ENCODE data around the gene LDLRAD3. TPM values are rescaled to one million over a fixed set of nuclear protein-coding genes. Genes with fewer than 3 reads are reported as not detected.

The LDLRAD3 gene
- total RNA-seq, 4 donors from 2014 or later: 10.2 to 41.9 (median 19.8) TPM

DNA sequence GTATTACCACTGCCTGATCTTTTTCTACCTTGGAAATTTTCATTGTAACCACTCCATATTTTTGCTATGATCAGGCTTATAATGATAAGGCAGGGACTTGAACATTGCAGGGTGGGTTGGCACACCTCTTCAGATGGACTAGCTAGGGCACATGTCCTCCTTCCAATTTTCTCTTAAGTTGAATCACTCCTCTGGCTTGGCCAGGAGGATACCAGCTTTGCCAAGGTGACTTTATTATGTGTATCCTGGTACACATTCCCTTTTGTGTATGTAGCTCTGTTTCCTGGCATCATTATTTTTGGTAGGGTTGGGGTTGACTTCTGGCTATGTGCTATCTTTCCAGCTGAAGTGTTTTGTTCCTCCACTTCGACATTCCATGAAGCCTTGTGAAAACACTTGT, 8.5 kb upstream of the LDLRAD3 start:
- no peak for TF ChIP-seq POLR2A (IDR thresholded peaks at IDR 0.05)
- no peak for TF ChIP-seq CTCF (IDR thresholded peaks at IDR 0.05)
- Histone ChIP-seq H3K27ac (no peak overlapping the region), H3K4me1 (no peaks in the 10 kb centered on the region), H3K9me3 (no peaks in the 10 kb centered on the region), H3K4me3 (no peak overlapping the region), H3K27me3 (no peaks in the 10 kb centered on the region), H3K36me3 (no peaks in the 10 kb centered on the region)
- DNase-seq: no peak
- intact Hi-C loops (cut with DNase I; ENCODE audit: low total_unique reads): no loop called here

GRCh38 chr11:35937111-35937510, 6.8 kb upstream of the LDLRAD3 start:
- no peaks in the 10 kb centered on the region for H3K9me3 ChIP-seq
- H3K27me3 ChIP-seq: no peaks in the 10 kb centered on the region
- no peaks in the 10 kb centered on the region for H3K36me3 ChIP-seq
- TF ChIP-seq POLR2A (IDR thresholded peaks at IDR 0.05) (no peak), CTCF (IDR thresholded peaks at IDR 0.05) (no peak)
- no peak for DNase-seq
- no peak overlapping the region for H3K27ac ChIP-seq
- no peaks in the 10 kb centered on the region for H3K4me1 ChIP-seq
- H3K4me3 ChIP-seq: no peak overlapping the region
- intact Hi-C loops (cut with DNase I; ENCODE audit: low total_unique reads): no loop called here

- no peaks in the 10 kb centered on the region for H3K36me3 ChIP-seq
- no peak overlapping the region for H3K4me3 ChIP-seq
- intact Hi-C loops (cut with DNase I; ENCODE audit: low total_unique reads): no loop called here
- H3K9me3 ChIP-seq: no peaks in the 10 kb centered on the region
- DNase-seq: no peak
- no peak overlapping the region for H3K27ac ChIP-seq
- no peaks in the 10 kb centered on the region for H3K27me3 ChIP-seq
- TF ChIP-seq POLR2A (IDR thresholded peaks at IDR 0.05) (no peak), CTCF (IDR thresholded peaks at IDR 0.05) (no peak)
- H3K4me1 ChIP-seq: no peaks in the 10 kb centered on the region
Observed at GRCh38 chr11:35937700-35938099, 6.2 kb upstream of the LDLRAD3 start.

GRCh38 chr11:35938231-35938630, 5.6 kb upstream of the LDLRAD3 start:
- Histone ChIP-seq H3K4me3 (no peak overlapping the region), H3K9me3 (no peaks in the 10 kb centered on the region), H3K4me1 (no peaks in the 10 kb centered on the region), H3K27ac (no peak overlapping the region), H3K27me3 (no peaks in the 10 kb centered on the region), H3K36me3 (no peaks in the 10 kb centered on the region)
- TF ChIP-seq CTCF (IDR thresholded peaks at IDR 0.05): no peak
- no peak for TF ChIP-seq POLR2A (IDR thresholded peaks at IDR 0.05)
- no peak for DNase-seq
- intact Hi-C loops (cut with DNase I; ENCODE audit: low total_unique reads): no loop called here

DNA sequence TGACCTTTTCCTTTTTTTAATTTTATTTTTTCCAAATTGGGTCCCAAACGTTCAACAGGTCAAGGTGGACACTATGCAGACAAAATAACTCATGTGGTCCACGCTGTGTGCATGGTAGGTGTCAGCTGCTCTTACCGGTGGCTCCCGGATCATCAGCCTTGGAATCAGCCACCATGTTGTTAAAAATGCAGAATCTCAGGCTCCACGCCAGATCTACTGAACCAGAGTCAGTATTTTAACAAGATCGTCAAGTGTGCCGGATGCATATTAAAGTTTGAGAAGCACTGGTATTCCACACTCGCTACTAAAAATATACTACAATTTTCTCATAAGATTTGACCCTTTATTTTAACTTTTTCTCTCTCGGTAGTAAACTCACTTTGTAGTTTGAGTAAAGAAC, 553 bp upstream of the LDLRAD3 start:
- Histone ChIP-seq H3K4me3 (peak overlapping the region; percentile 40 to 77), H3K4me1 (no peaks in the 10 kb centered on the region), H3K27ac (peak overlapping the region; percentile 75 to 81), H3K36me3 (no peaks in the 10 kb centered on the region), H3K27me3 (no peaks in the 10 kb centered on the region), H3K9me3 (no peaks in the 10 kb centered on the region)
- no peak for TF ChIP-seq CTCF (IDR thresholded peaks at IDR 0.05)
- TF ChIP-seq POLR2A (IDR thresholded peaks at IDR 0.05): no peak
- peak in 1 of 2 donors; percentile 40 for DNase-seq
- intact Hi-C loops (cut with DNase I; ENCODE audit: low total_unique reads): no loop called here

Data from uterus (tissue), 4 donors.